WTC11 (cell line): ENCODE measurements around the gene LILRB3. TPM values are rescaled to one million over a fixed set of nuclear protein-coding genes. Genes with fewer than 3 reads are reported as not detected.
A peak's percentile ranks its signal among the peaks of the same experiment; 100 is the strongest.

Experiments
- ATF1 ChIP-seq: sonication (generic); formaldehyde crosslinking; IDR thresholded peaks from 2 replicates; pipeline ENCODE4 v1.8.1; 2023; ENCODE audit warnings: mild to moderate bottlenecking, moderate library complexity, missing genetic modification reagents
- ATF2 ChIP-seq: sonication (generic); formaldehyde crosslinking; IDR thresholded peaks from 2 replicates; pipeline ENCODE4 v1.8.1; 2022; ENCODE audit warnings: low read depth, missing genetic modification reagents, borderline replicate concordance
- CBFB ChIP-seq: sonication (generic); formaldehyde crosslinking; IDR thresholded peaks from 2 replicates; pipeline ENCODE4 v1.8.1; 2022; ENCODE audit warnings: mild to moderate bottlenecking, low read depth, missing genetic modification reagents
- ELF4 ChIP-seq: sonication (generic); formaldehyde crosslinking; IDR thresholded peaks from 2 replicates; pipeline ENCODE4 v1.8.1; 2022; ENCODE audit warnings: low read depth, mild to moderate bottlenecking, moderate library complexity, missing genetic modification reagents
- ESRRA ChIP-seq: sonication (generic); formaldehyde crosslinking; IDR thresholded peaks from 2 replicates; pipeline ENCODE4 v1.8.1; 2022; ENCODE audit warnings: mild to moderate bottlenecking, missing genetic modification reagents, borderline replicate concordance
- GABPB1 ChIP-seq: sonication (generic); formaldehyde crosslinking; IDR thresholded peaks from 2 replicates; pipeline ENCODE4 v1.8.1; 2023; ENCODE audit warnings: mild to moderate bottlenecking, missing genetic modification reagents
- GTF2I ChIP-seq: fragments of 250-450 bp; sonication (Bioruptor Pico); conservative IDR thresholded peaks from 2 replicates; pipeline ENCODE4 v1.4.0; 2021; ENCODE audit warnings: mild to moderate bottlenecking
- PRDM15 ChIP-seq: sonication (generic); formaldehyde crosslinking; IDR thresholded peaks from 2 replicates; pipeline ENCODE4 v1.8.0; 2022; ENCODE audit warnings: missing genetic modification reagents
- PREB ChIP-seq: sonication (generic); formaldehyde crosslinking; IDR thresholded peaks from 2 replicates; pipeline ENCODE4 v1.8.1; 2022; ENCODE audit warnings: mild to moderate bottlenecking, missing genetic modification reagents, moderate library complexity, borderline replicate concordance
- SMAD4 ChIP-seq: sonication (generic); formaldehyde crosslinking; IDR thresholded peaks from 2 replicates; pipeline ENCODE4 v1.8.0; 2022; ENCODE audit warnings: mild to moderate bottlenecking, missing genetic modification reagents
- TEAD4 ChIP-seq: sonication (generic); formaldehyde crosslinking; IDR thresholded peaks from 2 replicates; pipeline ENCODE4 v1.8.0; 2022; ENCODE audit warnings: mild to moderate bottlenecking, missing genetic modification reagents
- ZBTB21 ChIP-seq: sonication (generic); formaldehyde crosslinking; IDR thresholded peaks from 2 replicates; pipeline ENCODE4 v1.8.1; 2023; ENCODE audit warnings: mild to moderate bottlenecking, missing genetic modification reagents, borderline replicate concordance
- ZNF263 ChIP-seq: sonication (generic); formaldehyde crosslinking; IDR thresholded peaks from 2 replicates; pipeline ENCODE4 v1.8.1; 2022; ENCODE audit warnings: low read depth, mild to moderate bottlenecking, moderate library complexity, missing genetic modification reagents
- ZNF416 ChIP-seq: fragments of 250-450 bp; sonication (Bioruptor Pico); IDR thresholded peaks from 2 replicates; pipeline ENCODE4 v1.9.0; 2021; ENCODE audit warnings: mild to moderate bottlenecking, inconsistent platforms
- total RNA-seq: library from RNA; stranded (reverse); gene quantifications from 3 replicates; pipeline ENCODE4 v1.2.3, GENCODE V29; 2021
- TF ChIP-seq, protein P1 (sequence below): fragments of 250-450 bp; sonication (Bioruptor Pico); IDR thresholded peaks from 2 replicates; pipeline ENCODE4 v1.9.0; 2021; ENCODE audit warnings: moderate library complexity, mild to moderate bottlenecking, inconsistent platforms, borderline replicate concordance
- TF ChIP-seq, protein P2 (sequence below): sonication (generic); formaldehyde crosslinking; IDR thresholded peaks from 2 replicates; pipeline ENCODE4 v1.8.0; 2022; ENCODE audit warnings: mild to moderate bottlenecking, missing genetic modification reagents
- TF ChIP-seq, protein P3 (sequence below): sonication (generic); formaldehyde crosslinking; IDR thresholded peaks from 2 replicates; pipeline ENCODE4 v1.8.0; 2023; ENCODE audit warnings: mild to moderate bottlenecking, missing genetic modification reagents
- TF ChIP-seq, protein P4 (sequence below): fragments of 250-450 bp; sonication (Bioruptor Pico); IDR thresholded peaks from 2 replicates; pipeline ENCODE4 v1.9.0; 2021; ENCODE audit warnings: mild to moderate bottlenecking
- TF ChIP-seq, protein P5 (sequence below): fragments of 250-450 bp; sonication (Bioruptor Pico); IDR thresholded peaks from 2 replicates; pipeline ENCODE4 v1.9.0; 2021; ENCODE audit warnings: mild to moderate bottlenecking, borderline replicate concordance

Gene LILRB3
- total RNA-seq, 1 experiment from 2014 or later, result not detected

DNA sequence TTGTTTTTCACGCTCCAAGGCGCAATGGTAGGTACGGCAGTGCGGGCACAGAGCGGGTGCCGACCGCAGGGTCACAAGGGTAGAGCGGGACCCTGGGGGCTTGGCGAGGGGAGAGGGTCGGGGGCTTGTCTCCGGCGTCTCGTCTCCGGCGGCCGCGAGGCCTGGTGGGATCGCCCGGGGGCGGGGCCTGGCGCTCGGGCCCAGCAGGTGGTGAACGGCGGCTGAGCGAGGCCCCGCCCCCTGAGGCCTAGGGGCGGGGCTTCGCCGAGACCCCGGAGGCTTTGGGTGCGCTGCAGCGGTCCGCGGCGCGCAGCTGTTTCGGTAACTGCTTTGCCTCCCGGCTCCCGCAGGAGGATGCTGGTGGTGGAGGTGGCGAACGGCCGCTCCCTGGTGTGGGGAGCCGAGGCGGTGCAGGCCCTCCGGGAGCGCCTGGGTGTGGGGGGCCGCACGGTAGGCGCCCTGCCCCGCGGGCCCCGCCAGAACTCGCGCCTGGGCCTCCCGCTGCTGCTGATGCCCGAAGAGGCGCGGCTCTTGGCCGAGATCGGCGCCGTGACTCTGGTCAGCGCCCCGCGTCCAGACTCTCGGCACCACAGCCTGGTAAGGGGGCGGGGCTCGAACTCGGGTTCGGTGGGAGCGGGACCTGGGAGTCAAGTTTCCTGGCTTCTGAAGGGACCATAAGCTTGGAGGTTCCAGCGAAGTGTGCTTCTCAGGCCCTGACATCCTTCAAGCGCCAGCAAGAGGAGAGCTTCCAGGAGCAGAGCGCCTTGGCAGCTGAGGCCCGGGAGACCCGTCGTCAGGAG, 31.6 kb downstream of the LILRB3 start, which contains the start of gene TSEN34 (continued):
- no peak for TF ChIP-seq PRDM15 (CRISPR knock-in tag)
- TF ChIP-seq, protein P1, sequence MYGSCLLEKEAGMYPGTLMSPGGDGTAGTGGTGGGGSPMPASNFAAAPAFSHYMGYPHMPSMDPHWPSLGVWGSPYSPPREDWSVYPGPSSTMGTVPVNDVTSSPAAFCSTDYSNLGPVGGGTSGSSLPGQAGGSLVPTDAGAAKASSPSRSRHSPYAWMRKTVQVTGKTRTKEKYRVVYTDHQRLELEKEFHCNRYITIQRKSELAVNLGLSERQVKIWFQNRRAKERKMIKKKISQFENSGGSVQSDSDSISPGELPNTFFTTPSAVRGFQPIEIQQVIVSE, result no peak
- TF ChIP-seq ELF4, result no peak
- no peak for TF ChIP-seq ZBTB21 (CRISPR knock-in tag)
- TF ChIP-seq, protein P2, sequence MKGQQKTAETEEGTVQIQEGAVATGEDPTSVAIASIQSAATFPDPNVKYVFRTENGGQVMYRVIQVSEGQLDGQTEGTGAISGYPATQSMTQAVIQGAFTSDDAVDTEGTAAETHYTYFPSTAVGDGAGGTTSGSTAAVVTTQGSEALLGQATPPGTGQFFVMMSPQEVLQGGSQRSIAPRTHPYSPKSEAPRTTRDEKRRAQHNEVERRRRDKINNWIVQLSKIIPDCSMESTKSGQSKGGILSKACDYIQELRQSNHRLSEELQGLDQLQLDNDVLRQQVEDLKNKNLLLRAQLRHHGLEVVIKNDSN, result 0 out of 2 replicates have a peak, but pooled peaks have one; percentile 3
- TF ChIP-seq, protein P3, sequence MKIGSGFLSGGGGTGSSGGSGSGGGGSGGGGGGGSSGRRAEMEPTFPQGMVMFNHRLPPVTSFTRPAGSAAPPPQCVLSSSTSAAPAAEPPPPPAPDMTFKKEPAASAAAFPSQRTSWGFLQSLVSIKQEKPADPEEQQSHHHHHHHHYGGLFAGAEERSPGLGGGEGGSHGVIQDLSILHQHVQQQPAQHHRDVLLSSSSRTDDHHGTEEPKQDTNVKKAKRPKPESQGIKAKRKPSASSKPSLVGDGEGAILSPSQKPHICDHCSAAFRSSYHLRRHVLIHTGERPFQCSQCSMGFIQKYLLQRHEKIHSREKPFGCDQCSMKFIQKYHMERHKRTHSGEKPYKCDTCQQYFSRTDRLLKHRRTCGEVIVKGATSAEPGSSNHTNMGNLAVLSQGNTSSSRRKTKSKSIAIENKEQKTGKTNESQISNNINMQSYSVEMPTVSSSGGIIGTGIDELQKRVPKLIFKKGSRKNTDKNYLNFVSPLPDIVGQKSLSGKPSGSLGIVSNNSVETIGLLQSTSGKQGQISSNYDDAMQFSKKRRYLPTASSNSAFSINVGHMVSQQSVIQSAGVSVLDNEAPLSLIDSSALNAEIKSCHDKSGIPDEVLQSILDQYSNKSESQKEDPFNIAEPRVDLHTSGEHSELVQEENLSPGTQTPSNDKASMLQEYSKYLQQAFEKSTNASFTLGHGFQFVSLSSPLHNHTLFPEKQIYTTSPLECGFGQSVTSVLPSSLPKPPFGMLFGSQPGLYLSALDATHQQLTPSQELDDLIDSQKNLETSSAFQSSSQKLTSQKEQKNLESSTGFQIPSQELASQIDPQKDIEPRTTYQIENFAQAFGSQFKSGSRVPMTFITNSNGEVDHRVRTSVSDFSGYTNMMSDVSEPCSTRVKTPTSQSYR (CRISPR knock-in tag), result 0 out of 2 replicates have a peak, but pooled peaks have one; percentile 3
- TF ChIP-seq, protein P4, sequence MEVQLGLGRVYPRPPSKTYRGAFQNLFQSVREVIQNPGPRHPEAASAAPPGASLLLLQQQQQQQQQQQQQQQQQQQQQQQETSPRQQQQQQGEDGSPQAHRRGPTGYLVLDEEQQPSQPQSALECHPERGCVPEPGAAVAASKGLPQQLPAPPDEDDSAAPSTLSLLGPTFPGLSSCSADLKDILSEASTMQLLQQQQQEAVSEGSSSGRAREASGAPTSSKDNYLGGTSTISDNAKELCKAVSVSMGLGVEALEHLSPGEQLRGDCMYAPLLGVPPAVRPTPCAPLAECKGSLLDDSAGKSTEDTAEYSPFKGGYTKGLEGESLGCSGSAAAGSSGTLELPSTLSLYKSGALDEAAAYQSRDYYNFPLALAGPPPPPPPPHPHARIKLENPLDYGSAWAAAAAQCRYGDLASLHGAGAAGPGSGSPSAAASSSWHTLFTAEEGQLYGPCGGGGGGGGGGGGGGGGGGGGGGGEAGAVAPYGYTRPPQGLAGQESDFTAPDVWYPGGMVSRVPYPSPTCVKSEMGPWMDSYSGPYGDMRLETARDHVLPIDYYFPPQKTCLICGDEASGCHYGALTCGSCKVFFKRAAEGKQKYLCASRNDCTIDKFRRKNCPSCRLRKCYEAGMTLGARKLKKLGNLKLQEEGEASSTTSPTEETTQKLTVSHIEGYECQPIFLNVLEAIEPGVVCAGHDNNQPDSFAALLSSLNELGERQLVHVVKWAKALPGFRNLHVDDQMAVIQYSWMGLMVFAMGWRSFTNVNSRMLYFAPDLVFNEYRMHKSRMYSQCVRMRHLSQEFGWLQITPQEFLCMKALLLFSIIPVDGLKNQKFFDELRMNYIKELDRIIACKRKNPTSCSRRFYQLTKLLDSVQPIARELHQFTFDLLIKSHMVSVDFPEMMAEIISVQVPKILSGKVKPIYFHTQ (CRISPR knock-in tag), result no peak
- no peak for TF ChIP-seq GABPB1 (CRISPR knock-in tag)
- TF ChIP-seq, protein P5, sequence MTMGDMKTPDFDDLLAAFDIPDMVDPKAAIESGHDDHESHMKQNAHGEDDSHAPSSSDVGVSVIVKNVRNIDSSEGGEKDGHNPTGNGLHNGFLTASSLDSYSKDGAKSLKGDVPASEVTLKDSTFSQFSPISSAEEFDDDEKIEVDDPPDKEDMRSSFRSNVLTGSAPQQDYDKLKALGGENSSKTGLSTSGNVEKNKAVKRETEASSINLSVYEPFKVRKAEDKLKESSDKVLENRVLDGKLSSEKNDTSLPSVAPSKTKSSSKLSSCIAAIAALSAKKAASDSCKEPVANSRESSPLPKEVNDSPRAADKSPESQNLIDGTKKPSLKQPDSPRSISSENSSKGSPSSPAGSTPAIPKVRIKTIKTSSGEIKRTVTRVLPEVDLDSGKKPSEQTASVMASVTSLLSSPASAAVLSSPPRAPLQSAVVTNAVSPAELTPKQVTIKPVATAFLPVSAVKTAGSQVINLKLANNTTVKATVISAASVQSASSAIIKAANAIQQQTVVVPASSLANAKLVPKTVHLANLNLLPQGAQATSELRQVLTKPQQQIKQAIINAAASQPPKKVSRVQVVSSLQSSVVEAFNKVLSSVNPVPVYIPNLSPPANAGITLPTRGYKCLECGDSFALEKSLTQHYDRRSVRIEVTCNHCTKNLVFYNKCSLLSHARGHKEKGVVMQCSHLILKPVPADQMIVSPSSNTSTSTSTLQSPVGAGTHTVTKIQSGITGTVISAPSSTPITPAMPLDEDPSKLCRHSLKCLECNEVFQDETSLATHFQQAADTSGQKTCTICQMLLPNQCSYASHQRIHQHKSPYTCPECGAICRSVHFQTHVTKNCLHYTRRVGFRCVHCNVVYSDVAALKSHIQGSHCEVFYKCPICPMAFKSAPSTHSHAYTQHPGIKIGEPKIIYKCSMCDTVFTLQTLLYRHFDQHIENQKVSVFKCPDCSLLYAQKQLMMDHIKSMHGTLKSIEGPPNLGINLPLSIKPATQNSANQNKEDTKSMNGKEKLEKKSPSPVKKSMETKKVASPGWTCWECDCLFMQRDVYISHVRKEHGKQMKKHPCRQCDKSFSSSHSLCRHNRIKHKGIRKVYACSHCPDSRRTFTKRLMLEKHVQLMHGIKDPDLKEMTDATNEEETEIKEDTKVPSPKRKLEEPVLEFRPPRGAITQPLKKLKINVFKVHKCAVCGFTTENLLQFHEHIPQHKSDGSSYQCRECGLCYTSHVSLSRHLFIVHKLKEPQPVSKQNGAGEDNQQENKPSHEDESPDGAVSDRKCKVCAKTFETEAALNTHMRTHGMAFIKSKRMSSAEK (CRISPR knock-in tag), result no peak
- TF ChIP-seq ESRRA (CRISPR knock-in tag), result 0 out of 2 replicates have a peak, but pooled peaks have one; percentile 35
- TF ChIP-seq ATF1 (CRISPR knock-in tag), result no peak
- TF ChIP-seq ZNF416 (CRISPR knock-in tag), result no peak
- no peak for TF ChIP-seq ZNF263 (CRISPR knock-in tag)
- no peak for TF ChIP-seq GTF2I
- TF ChIP-seq PREB (CRISPR knock-in tag), result no peak
- no peak for TF ChIP-seq TEAD4 (CRISPR knock-in tag)
- 0 out of 2 replicates have a peak, but pooled peaks have one; percentile 72 for TF ChIP-seq CBFB (CRISPR knock-in tag)
- no peak for TF ChIP-seq SMAD4
- no peak for TF ChIP-seq ATF2
